Vagina (tissue), 2 donors: ENCODE results near the gene HSD11B1. TPM values are rescaled to one million over a fixed set of nuclear protein-coding genes. Genes with fewer than 3 reads are reported as not detected.

Source experiments
- DNase-seq, 2 donors: peaks; one replicate each; pipeline ENCODE4 v3.0.0-alpha.2; 2017; ENCODE audit errors: extremely low spot score in 2 of 2
- H3K27ac ChIP-seq: fragments of 200-600 bp; sonication (generic); one replicate; pipeline ENCODE4 v1.5.1; 2019
- H3K27me3 ChIP-seq: fragments of 200-600 bp; sonication (generic); one replicate; pipeline ENCODE4 v1.5.1; 2019
- H3K36me3 ChIP-seq, 2 donors: fragments of 200-600 bp; sonication (generic); one replicate each; pipeline ENCODE4 v1.5.1; 2017 to 2019
- H3K4me1 ChIP-seq: fragments of 200-600 bp; sonication (generic); one replicate; pipeline ENCODE4 v1.5.1; 2019
- H3K4me3 ChIP-seq, 2 donors: fragments of 200-600 bp; sonication (generic); 1 replicate in 1 of 2; 2 replicates in 1 of 2; pipeline ENCODE4 v1.5.1; 2016 to 2019
- H3K9me3 ChIP-seq: fragments of 200-600 bp; sonication (generic); one replicate; pipeline ENCODE4 v1.5.1; 2019
- CTCF ChIP-seq, 3 experiments: fragments of 450-650 bp in 2 of 3; fragments of 200-600 bp in 1 of 3; sonication (generic) in 1 of 3; IDR thresholded peaks; one replicate each; pipeline ENCODE4 v1.5.1; 2017 to 2019; ENCODE audit warnings: antibody characterized with exemption in 3 of 3, mild to moderate bottlenecking in 2 of 3, moderate library complexity in 2 of 3
- POLR2A ChIP-seq, 2 donors: fragments of 450-650 bp; IDR thresholded peaks; one replicate each; pipeline ENCODE4 v1.6.1; 2017; ENCODE audit warnings: antibody characterized with exemption in 2 of 2, mild to moderate bottlenecking in 2 of 2, moderate library complexity in 2 of 2
- POLR2AphosphoS5 ChIP-seq, 2 donors: sonication (generic); formaldehyde crosslinking; IDR thresholded peaks; one replicate each; pipeline ENCODE4 v1.9.0; 2017; ENCODE audit warnings: antibody characterized with exemption in 2 of 2, mild to moderate bottlenecking in 2 of 2, low read depth in 1 of 2; ENCODE audit not compliant: insufficient read depth in 1 of 2
- intact Hi-C: fragments of 100-400 bp; cut with DNase I; formaldehyde crosslinking; loops from one replicate; pipeline ENCODE4 v1.15.1; 2023
- total RNA-seq: library from RNA; depleted of rRNA; stranded (reverse); fragments of >200 nt; gene quantifications from one replicate; pipeline ENCODE4 v1.2.3, GENCODE V29; 2016

The HSD11B1 gene
- total RNA-seq, 1 donor from 2014 or later = 18.7 TPM

- TF ChIP-seq CTCF (IDR thresholded peaks at IDR 0.05) = no peak
- no peak for TF ChIP-seq POLR2AphosphoS5 (IDR thresholded peaks at IDR 0.05; ENCODE audit: insufficient read depth in 1 of 2, low read depth in 1 of 2)
- no peak for TF ChIP-seq POLR2A (IDR thresholded peaks at IDR 0.05)
- DNase-seq = no peak
- Histone ChIP-seq H3K4me3 (no peak overlapping the region), H3K4me1 (peaks cover 16% of the 10 kb centered on the region), H3K27ac (no peak overlapping the region), H3K27me3 (no peaks in the 10 kb centered on the region), H3K9me3 (no peaks in the 10 kb centered on the region), H3K36me3 (no peaks in the 10 kb centered on the region)
- intact Hi-C loops = no loop called here
Observed at GRCh38 chr1:209689477-209689876, 15.2 kb upstream of the HSD11B1 start.

- intact Hi-C loops = loop anchor here (5.0 to 10.0 kb wide), 2 partner anchors 54 to 114 kb away; no protein-coding TSS in a partner anchor
- no peaks in the 10 kb centered on the region for H3K27me3 ChIP-seq
- no peak overlapping the region for H3K27ac ChIP-seq
- no peak overlapping the region for H3K4me3 ChIP-seq
- no peaks in the 10 kb centered on the region for H3K36me3 ChIP-seq
- TF ChIP-seq CTCF (IDR thresholded peaks at IDR 0.05) (no peak), POLR2A (IDR thresholded peaks at IDR 0.05) (no peak), POLR2AphosphoS5 (IDR thresholded peaks at IDR 0.05; ENCODE audit: insufficient read depth in 1 of 2, low read depth in 1 of 2) (no peak)
- peaks cover 10% of the 10 kb centered on the region for H3K4me1 ChIP-seq
- H3K9me3 ChIP-seq = no peaks in the 10 kb centered on the region
- DNase-seq = no peak
Observed at GRCh38 chr1:209691237-209691636, 13.4 kb upstream of the HSD11B1 start.

GRCh38 chr1:209692296-209692695, 12.3 kb upstream of the HSD11B1 start:
- no peaks in the 10 kb centered on the region for H3K9me3 ChIP-seq
- H3K4me3 ChIP-seq = no peak overlapping the region
- no peaks in the 10 kb centered on the region for H3K36me3 ChIP-seq
- no peaks in the 10 kb centered on the region for H3K27me3 ChIP-seq
- intact Hi-C loops = loop anchor here (5.0 to 10.0 kb wide), 2 partner anchors 53 to 115 kb away; no protein-coding TSS in a partner anchor
- no peak for DNase-seq
- no peak for TF ChIP-seq POLR2A (IDR thresholded peaks at IDR 0.05)
- no peak for TF ChIP-seq POLR2AphosphoS5 (IDR thresholded peaks at IDR 0.05; ENCODE audit: insufficient read depth in 1 of 2, low read depth in 1 of 2)
- no peak for TF ChIP-seq CTCF (IDR thresholded peaks at IDR 0.05)
- peak overlapping the region; percentile 22 for H3K27ac ChIP-seq
- peaks cover 7% of the 10 kb centered on the region for H3K4me1 ChIP-seq

GRCh38 chr1:209692745-209693504, 11.7 kb upstream of the HSD11B1 start:
- Histone ChIP-seq H3K4me1 (peaks cover 7% of the 10 kb centered on the region), H3K27me3 (no peaks in the 10 kb centered on the region), H3K36me3 (no peaks in the 10 kb centered on the region), H3K27ac (no peak overlapping the region), H3K4me3 (no peak overlapping the region), H3K9me3 (no peaks in the 10 kb centered on the region)
- intact Hi-C loops = loop anchor here (5.0 to 10.0 kb wide), 2 partner anchors 52 to 116 kb away; no protein-coding TSS in a partner anchor
- DNase-seq = no peak
- TF ChIP-seq CTCF (IDR thresholded peaks at IDR 0.05) (peak; percentile 66 to 93 (median 71)), POLR2A (IDR thresholded peaks at IDR 0.05) (no peak), POLR2AphosphoS5 (IDR thresholded peaks at IDR 0.05; ENCODE audit: insufficient read depth in 1 of 2, low read depth in 1 of 2) (peak in 1 of 2 donors; percentile 64)

- intact Hi-C loops = loop anchor here (10.0 kb wide), 1 partner anchor 48 kb away; no protein-coding TSS in a partner anchor
- H3K4me1 ChIP-seq = peaks cover 7% of the 10 kb centered on the region
- H3K36me3 ChIP-seq = no peaks in the 10 kb centered on the region
- H3K27ac ChIP-seq = no peak overlapping the region
- TF ChIP-seq POLR2A (IDR thresholded peaks at IDR 0.05) (no peak), CTCF (IDR thresholded peaks at IDR 0.05) (no peak), POLR2AphosphoS5 (IDR thresholded peaks at IDR 0.05; ENCODE audit: insufficient read depth in 1 of 2, low read depth in 1 of 2) (no peak)
- no peaks in the 10 kb centered on the region for H3K9me3 ChIP-seq
- H3K27me3 ChIP-seq = no peaks in the 10 kb centered on the region
- no peak overlapping the region for H3K4me3 ChIP-seq
- no peak for DNase-seq
Observed at GRCh38 chr1:209696673-209697072, 8.0 kb upstream of the HSD11B1 start.
